ENCODE measurements around the gene RCBTB2.
A peak's percentile ranks its signal among the peaks of the same experiment; 100 is the strongest.
"Not testable (repeated sequence)": the region's sequence is repeated elsewhere in the genome, so short reads cannot be mapped to it uniquely, and the experiment has no call there.

The RCBTB2 gene

GRCh38 chr13:48532506-48533499, at the start of gene RCBTB2:
RCBTB2 (minus strand) TSS chr13:48533080; CDS start chr13:48521939, 11,141 bp downstream.
- DNase-seq, result peak; percentile 100

GRCh38 chr13:48582084-48582483, 49.2 kb upstream of the RCBTB2 start:
- DNase-seq, result no peak

DNA sequence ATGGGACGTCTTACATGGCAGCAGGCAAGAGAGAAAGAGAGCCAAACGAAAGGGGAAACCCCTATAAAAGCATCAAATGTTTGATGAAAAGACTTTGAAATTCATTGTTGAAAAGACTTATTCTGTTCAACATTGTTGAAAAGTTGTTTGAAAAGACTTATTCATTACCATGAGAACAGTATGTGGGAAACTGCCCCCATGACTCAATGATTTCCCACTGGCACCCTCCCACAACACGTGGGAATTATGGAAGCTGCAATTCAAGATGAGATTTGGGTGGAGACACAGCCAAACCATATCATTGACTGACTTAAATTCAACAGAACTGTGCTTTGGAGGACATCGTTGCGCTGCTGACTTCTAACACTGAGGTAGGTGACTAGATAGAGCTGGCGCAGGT, 48.0 kb upstream of the RCBTB2 start:
- DNase-seq, result no peak

GRCh38 chr13:48580185-48580803, 47.4 kb upstream of the RCBTB2 start:
- DNase-seq, result no peak

DNA sequence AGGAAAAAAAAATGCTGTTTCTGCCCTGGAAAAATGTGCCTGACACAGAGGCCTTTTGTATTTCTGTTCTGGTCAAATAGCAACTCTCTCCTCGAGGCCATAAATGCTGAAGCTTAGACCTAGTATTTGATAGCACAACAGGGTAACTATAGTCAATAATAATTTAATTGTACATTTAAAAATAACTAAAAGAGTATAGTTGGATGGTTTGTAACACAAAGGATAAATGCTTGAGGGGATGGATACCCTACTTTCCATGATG, 47.0 kb upstream of the RCBTB2 start:
- not testable (repeated sequence) for DNase-seq

DNA sequence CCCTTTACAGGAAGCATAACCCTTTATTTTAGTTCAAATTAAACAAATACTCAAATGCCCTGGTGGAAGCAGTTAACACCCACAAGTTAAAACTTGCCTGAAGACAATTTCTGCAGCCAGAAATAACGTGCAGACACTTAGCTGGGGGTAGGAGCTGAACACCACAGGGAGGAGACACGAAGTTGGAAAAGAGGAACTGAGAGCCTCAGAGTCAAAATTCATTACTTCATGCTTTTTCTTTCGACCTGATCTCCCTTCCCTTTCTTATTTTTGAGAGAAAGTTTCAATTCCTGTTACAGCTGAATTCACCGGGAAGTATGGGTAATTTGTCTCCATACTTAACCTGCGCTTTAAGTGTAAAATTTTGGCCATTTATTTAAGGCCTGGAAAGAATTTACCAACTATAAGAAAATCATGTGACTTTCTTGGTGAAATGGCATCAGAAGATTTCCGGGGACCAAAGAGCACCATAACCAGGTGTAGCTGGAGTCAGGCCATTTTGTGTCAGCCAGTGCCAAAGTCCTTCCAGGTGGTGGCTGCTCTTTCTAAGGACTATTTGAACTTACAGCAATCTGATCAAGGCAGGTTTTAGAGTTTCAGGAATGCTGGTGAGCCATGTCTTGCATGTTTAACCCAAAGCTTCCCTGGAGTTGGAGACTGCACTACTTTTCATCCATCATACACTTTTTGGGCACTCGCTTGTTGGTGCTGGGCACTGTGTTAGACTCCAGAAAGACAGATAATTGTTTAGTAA, 46.5 kb upstream of the RCBTB2 start:
- no peak for DNase-seq

DNA sequence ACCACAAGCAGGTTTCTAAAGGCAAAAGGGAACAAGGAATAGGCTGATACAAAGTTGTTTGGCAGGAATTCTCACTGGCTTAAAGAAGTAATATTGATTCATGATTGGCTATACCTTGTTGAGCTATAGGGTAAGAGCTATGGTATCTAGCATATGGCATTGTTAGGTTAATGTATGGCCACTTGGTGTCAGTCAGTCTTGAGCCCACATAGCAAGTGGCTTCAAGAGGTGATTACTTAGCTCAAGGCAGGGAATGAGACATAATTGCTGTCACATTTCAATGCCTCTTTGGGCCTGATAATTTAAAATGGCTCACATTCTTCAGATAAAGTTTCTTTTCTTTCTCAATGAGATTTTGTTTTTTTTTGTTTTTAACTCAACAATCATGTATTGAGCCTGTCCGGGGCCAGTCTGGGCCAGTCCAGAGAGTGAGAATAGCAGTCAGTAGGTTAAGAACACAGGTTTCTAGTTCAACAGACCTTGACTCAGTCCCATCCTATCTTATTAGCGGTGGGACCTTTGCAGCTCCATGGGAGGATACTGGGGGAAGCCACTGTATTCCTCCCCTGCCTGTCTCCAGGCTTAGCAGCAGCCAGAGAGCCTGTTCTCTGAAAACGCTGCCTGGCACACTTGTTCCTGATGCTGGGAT, 45.8 kb upstream of the RCBTB2 start:
- DNase-seq, result no peak

DNA sequence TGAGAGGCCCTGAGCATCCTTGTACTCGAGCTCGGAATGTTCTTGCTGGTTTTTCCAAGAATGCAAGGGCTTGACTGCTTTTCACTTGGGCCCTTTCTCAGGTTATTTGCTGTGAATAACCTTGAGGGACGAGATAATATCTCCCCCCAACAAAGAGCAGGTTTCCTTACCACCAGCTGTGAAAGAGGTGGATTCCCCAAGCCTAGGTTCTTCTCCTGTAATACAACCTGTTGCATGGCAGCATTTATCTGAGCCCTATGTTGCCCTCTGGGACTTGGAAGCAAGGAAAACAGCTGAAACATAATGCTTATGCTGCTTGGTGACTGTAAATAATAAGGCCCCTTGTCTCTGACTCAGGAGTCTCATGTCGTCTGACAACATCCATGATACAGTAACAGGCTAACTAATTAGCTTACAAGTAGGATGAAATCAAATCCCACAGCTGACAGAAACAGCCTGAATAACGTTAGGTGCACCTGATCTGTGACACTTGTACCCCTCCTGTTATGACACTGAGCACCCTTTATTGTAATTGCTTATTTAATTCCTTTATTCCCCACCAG, 43.6 kb upstream of the RCBTB2 start:
- DNase-seq, result no peak

DNA sequence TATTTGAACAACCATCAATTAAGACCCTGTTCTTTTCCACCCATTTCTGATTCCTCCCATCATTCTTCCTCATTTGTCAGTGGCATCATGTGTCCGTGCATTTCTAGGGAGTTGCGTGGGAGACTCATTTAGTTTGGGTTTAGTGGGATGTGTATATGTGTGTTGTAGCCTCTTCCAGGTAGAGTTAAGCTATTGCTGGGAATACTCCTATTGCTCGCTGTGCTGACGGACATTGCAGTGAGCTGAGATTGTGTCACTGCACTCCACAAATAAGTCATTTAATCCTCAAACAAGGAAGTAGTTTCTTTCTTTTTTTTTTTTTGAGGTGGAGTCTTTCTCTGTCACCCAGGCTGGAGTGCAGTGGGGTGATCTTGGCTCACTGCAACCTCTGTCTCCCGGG, 42.2 kb upstream of the RCBTB2 start:
- DNase-seq, result no peak

GRCh38 chr13:48574041-48574796, 41.3 kb upstream of the RCBTB2 start:
- DNase-seq, result no peak

DNA sequence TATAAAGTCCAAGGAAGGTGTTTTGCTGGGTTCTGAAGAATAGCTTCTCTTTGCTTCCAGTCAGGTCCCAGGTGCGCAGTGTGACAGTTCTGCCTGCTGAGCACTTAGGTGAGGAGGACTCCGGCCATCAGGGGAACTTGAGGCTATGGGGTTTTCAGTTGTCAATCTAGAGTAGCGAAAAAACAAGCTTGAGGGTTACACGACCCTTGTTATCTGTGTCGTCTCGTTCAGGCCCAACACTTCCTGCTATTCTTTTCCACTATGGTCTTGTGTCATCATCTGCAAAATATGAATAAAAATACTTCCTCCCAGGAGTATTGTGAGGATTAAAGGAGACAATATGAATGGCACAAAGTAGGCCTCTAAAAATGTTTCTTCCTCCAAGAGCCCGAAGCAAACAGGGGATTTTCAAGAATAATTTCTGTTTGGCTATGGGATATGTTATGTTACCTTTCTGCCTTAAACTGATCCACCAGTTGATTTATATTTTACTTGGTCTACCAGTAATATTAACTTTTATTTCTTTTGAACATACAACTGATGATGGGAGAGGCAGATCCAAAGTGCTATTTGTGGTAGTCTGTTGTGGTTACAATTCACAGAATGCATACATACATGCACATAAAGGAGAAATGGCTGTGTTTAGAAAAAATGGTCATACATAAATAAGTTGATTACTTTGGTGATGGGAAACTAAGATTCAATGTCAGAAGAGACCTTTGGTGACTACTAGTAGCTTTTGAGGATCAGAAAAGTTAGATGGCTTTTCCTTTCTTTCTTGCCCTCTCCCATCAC, 40.5 kb upstream of the RCBTB2 start:
- DNase-seq, result no peak

DNA sequence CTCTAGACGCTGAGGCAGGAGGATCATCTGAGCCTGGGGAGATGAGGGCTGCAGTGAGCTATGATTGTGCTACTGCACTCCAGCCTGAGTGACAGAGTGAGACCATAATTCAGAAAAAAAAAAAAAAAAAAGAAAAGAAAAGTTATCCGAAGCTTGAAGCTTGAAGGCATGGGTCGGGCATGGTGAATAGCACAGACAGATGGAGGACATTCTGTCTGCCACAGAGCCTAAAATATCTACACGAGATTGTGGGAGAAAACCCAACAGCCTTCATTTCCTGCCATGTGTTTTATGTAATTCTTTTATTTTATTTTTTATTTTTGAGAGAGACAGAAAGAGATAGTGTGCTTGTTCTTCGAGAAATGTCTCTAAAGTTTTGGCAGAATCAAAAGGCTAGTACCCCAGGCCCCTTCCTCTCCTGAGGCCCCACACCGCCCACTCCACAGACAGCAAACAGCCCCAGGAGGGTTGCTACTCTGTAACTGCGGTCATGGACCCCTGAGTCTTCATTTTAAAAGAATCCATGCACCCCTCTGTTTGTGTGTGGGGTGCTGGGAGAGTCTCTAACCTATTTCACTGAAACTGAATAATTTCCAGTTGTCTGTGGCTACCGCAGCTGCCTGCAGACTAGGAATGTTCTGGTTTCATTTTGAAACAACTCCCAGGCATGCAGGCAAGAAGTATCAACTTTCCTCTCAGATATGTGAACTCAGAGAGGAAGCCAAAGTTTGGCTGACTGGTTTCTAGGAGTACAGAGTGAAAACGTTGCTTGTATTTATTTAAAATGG, 38.4 kb upstream of the RCBTB2 start:
- DNase-seq, result no peak

DNA sequence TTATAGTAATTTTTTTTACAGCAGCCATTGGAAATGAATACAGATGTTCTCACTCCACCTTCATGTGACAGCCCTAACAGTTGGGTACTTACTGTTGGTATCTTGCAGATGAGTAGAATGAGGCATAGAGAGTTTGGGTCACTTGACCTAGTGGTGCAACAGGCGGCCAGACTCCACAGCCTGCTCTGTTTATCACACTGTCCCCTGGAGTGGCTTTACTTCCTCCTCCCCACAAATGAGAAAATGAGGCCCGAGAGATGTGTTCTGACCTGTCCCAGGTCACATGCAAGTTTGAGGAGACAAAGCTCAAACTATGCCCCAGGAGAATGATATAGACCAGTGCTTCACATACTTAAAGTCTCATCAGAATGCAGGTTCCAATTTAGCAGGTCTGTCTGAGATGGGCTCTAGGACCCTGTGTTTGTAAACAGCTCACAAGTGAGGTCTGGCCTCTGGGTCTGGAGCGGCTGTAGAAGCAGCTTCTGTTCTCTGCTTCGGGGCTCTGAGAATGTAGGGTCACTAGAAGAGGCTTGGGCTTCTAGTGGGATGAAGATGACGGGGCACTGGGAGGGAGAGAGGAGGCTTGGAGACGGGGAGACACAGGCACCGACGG, 37.4 kb upstream of the RCBTB2 start:
- DNase-seq, result no peak

DNA sequence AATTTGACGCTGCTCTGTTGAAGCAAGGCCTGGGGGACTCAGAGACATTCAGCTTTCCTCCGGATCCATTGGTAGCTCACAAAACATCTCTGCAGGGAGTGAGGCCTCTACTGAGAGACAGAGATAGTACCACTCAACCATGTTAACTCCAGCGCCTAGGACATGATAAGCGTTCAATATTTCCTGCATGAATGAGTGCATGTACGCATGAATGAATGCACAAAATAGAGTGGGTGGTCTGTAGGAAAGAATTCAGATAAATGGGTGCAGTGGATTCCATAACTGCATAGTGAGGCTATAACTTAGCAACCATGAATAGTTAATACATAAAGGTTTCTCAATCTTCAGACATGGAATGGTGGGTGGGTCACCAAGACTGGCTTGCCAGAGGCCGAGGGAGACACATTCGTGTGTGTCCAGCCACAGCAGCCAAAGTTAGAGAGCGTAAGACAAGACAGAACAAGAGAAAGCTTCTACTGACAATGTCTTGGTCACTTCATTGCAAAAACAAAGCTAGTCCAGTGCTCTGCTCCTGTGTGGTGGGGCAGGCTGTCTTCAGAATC, 36.3 kb upstream of the RCBTB2 start:
- DNase-seq, result no peak

DNA sequence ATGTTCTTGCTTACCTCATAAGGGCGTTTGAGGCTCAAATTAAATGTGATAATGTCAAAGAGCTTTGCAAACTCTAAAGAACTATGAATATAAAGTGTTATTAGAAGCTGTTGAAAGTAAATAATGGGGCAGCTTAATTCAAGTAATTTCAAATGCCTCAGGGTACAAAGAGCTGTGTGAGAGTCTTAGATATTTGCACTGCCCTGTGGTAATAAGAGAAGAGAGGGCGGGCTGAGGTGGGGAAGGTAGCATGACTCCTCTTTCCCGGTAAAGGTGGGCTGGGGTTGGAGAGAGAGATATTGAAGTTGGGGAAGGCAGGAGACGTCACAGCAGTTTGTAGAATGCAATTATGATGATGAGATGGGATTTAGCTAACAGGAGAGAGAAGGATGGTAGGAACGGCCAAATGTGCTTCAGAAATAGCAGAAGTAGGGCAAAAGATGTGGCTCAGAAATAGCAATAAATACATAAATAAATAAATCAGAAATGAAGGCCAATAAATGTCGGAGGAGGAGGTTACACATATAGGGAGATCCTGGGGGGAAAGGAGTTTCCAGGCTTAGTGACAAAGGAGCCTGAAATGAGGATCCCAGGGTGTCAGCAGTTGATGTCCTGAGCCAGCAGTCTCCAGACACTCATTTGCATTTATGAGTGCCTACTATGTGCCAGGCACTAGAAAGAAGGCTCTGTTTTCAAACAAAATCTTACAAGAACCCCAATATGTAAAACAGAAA, 35.7 kb upstream of the RCBTB2 start:
- DNase-seq, result no peak

DNA sequence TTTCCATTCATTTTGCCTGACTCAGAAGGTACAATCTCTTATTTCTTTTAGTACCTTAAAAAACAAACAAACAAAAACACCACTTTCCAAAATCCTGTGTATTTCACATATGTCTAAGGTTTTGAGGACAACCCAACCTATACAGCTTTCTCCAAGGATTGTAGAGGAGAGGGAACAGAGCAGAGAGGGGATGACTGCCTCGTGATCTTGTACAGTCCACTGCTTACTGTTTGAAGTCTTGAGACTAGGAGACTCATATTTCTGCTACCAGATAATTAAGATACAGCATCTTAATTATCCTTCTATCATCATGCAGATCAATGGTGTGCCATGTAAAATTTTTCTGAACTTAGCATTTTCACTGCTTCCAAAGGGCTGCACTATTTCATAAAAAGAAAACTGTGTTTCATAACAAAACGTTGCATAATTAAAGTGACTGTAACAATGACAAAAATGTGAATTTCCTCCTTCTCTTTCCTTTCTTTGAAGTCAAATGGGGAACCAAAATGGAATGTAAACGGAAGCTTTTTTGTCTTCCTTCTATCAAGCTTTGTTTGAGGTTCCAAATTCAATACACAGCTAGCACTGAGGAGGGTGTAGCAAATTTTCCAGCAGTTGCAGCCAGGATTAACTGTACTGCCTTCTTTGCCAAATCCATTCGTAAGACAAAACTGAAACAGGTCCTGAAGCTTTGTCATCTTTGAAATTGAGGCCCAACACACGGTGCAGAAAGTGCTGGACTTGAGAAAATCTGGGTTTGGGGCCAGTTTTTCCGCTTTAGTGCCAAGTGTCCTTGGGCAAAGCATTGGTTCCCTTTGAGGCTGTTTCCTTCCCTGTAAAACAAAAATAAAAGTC, 34.9 kb upstream of the RCBTB2 start:
- DNase-seq, result no peak

- no peak for DNase-seq
Observed at GRCh38 chr13:48564056-48564455, 31.2 kb upstream of the RCBTB2 start.

GRCh38 chr13:48563626-48564025, 30.7 kb upstream of the RCBTB2 start:
- DNase-seq, result no peak

Data from NK-92 treated with Interleukin-12 subunit alpha and Interleukin-12 subunit beta, amount 100 ng/mL, for 24 hours (cell line).